Measurements from ENCODE around the gene SLC2A11. TPM values are rescaled to one million over a fixed set of nuclear protein-coding genes. Genes with fewer than 3 reads are reported as not detected.
A peak's percentile ranks its signal among the peaks of the same experiment; 100 is the strongest.

Gene SLC2A11
- total and polyA plus RNA-seq, 10 of the 15 experiments (the other 5 are each of a cell fraction or from before 2014, with no cell fraction given) = 0.98 to 18.3 (median 8.6) TPM

GRCh38 chr22:23893945-23894709 is 36.5 kb downstream of the SLC2A11 start, which contains the start of gene MIF (continued):
- TF ChIP-seq CTCF (IDR thresholded peaks at IDR 0.05 in 2 of 3, conservative IDR thresholded peaks at IDR 0.05 in 1 of 3; ENCODE audit: control insufficient read depth in 2 of 3, extremely low read depth in 1 of 3, insufficient read depth in 1 of 3, low read depth in 3 of 3, low read length in 3 of 3) = peak; percentile 61 to 94 (median 80)
- TF ChIP-seq SRF (IDR thresholded peaks at IDR 0.05; ENCODE audit: low read depth in 2 of 2, low read length in 2 of 2) = 0 out of 4 replicates have a peak, but pooled peaks of 1 of the 2 experiments have one; percentile 34
- peak; percentile 26 for TF ChIP-seq SMAD1 (IDR thresholded peaks at IDR 0.05; ENCODE audit: low read depth, partially characterized antibody)
- TF ChIP-seq, protein P1, sequence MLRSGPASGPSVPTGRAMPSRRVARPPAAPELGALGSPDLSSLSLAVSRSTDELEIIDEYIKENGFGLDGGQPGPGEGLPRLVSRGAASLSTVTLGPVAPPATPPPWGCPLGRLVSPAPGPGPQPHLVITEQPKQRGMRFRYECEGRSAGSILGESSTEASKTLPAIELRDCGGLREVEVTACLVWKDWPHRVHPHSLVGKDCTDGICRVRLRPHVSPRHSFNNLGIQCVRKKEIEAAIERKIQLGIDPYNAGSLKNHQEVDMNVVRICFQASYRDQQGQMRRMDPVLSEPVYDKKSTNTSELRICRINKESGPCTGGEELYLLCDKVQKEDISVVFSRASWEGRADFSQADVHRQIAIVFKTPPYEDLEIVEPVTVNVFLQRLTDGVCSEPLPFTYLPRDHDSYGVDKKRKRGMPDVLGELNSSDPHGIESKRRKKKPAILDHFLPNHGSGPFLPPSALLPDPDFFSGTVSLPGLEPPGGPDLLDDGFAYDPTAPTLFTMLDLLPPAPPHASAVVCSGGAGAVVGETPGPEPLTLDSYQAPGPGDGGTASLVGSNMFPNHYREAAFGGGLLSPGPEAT (IDR thresholded peaks at IDR 0.05; ENCODE audit: low read depth) = 0 out of 2 replicates have a peak, but pooled peaks have one; percentile 54
- peak; percentile 77 for TF ChIP-seq YY1 (IDR thresholded peaks at IDR 0.05; ENCODE audit: low read depth, low read length)
- TF ChIP-seq ZBTB40 (IDR thresholded peaks at IDR 0.05; ENCODE audit: borderline replicate concordance) = no peak
- TF ChIP-seq RELA (IDR thresholded peaks at IDR 0.05; ENCODE audit: borderline replicate concordance, partially characterized antibody) = peak; percentile 27
- peak; percentile 70; the same call in 1 of the 2 replicates for TF ChIP-seq NR2F1 (conservative IDR thresholded peaks at IDR 0.05)
- TF ChIP-seq MTA3 (IDR thresholded peaks at IDR 0.05; ENCODE audit: borderline replicate concordance, low read length) = no peak
- TF ChIP-seq HDAC6 (IDR thresholded peaks at IDR 0.05; ENCODE audit: unreplicated experiment) = no peak
- no peak; the same call in 1 of the 2 replicates for TF ChIP-seq HCFC1 (IDR thresholded peaks at IDR 0.05; ENCODE audit: low read length)
- TF ChIP-seq CREM (IDR thresholded peaks at IDR 0.05; ENCODE audit: low read depth) = peak; percentile 66; the same call in 1 of the 2 replicates
- TF ChIP-seq E2F4 (IDR thresholded peaks at IDR 0.05; ENCODE audit: low read depth, low read length) = 0 out of 2 replicates have a peak, but pooled peaks have one; percentile 22
- TF ChIP-seq MXI1 (IDR thresholded peaks at IDR 0.05; ENCODE audit: low read depth, low read length) = peak; percentile 91
- TF ChIP-seq SP1 (IDR thresholded peaks at IDR 0.05; ENCODE audit: low read depth, low read length) = no peak
- no peak; the same call in none of the 2 replicates for TF ChIP-seq LARP7 (IDR thresholded peaks at IDR 0.05)
- no peak for TF ChIP-seq FOXK2 (IDR thresholded peaks at IDR 0.05)
- TF ChIP-seq YBX1 (IDR thresholded peaks at IDR 0.05) = no peak
- TF ChIP-seq SMC3 (IDR thresholded peaks at IDR 0.05; ENCODE audit: borderline replicate concordance, low read length) = peak; percentile 54
- peak; percentile 30; the same call in 1 of the 2 replicates for TF ChIP-seq RUNX3 (IDR thresholded peaks at IDR 0.05; ENCODE audit: low read length)

Measured in GM12878 (cell line).